Lung (tissue), 12 donors: ENCODE measurements around the gene USH2A. TPM values are rescaled to one million over a fixed set of nuclear protein-coding genes. Genes with fewer than 3 reads are reported as not detected.

ENCODE experiments used
- ATAC-seq: fragments of 200-7000 bp; cut with Tn5 transposase; one replicate; pipeline ENCODE4 v1.9.1; 2020; ENCODE audit warnings: moderate number of reproducible peaks; ENCODE audit not compliant: insufficient read depth, low FRiP score
- DNase-seq, 3 donors: peaks; one replicate each; pipeline ENCODE4 v3.0.0-alpha.2; 2013 to 2017
- H3K27ac ChIP-seq, 2 donors: one replicate each; pipeline ENCODE4 v1.5.1; 2013; ENCODE audit warnings: mild to moderate bottlenecking in 2 of 2, moderate library complexity in 2 of 2, control low read depth in 1 of 2, inconsistent platforms in 1 of 2, low read depth in 1 of 2, low read length in 1 of 2
- H3K27me3 ChIP-seq, 3 donors: one replicate each; pipeline ENCODE4 v1.5.1; 2013; ENCODE audit warnings: low read length in 2 of 3; ENCODE audit not compliant: control insufficient read depth in 3 of 3, insufficient read depth in 3 of 3
- H3K36me3 ChIP-seq, 4 donors: one replicate each; pipeline ENCODE4 v1.5.1; 2013; ENCODE audit warnings: low read length in 4 of 4, mild to moderate bottlenecking in 1 of 4, moderate library complexity in 1 of 4; ENCODE audit not compliant: control insufficient read depth in 4 of 4, insufficient read depth in 4 of 4
- H3K4me1 ChIP-seq, 5 donors: one replicate each; pipeline ENCODE4 v1.5.1; 2013; ENCODE audit warnings: low read length in 5 of 5, mild to moderate bottlenecking in 2 of 5, moderate library complexity in 1 of 5; ENCODE audit not compliant: control insufficient read depth in 5 of 5, insufficient read depth in 5 of 5
- H3K4me3 ChIP-seq: one replicate; pipeline ENCODE4 v1.5.1; 2013; ENCODE audit warnings: mild to moderate bottlenecking, control low read depth, moderate library complexity
- H3K9ac ChIP-seq, 2 donors: one replicate each; pipeline ENCODE4 v1.5.1; 2013; ENCODE audit warnings: low read length in 2 of 2, control low read depth in 1 of 2; ENCODE audit not compliant: insufficient read depth in 1 of 2
- H3K9me3 ChIP-seq, 4 donors: one replicate each; pipeline ENCODE4 v1.5.1; 2013; ENCODE audit warnings: low read length in 3 of 4, mild to moderate bottlenecking in 1 of 4, moderate library complexity in 1 of 4; ENCODE audit not compliant: control insufficient read depth in 4 of 4, insufficient read depth in 3 of 4
- CTCF ChIP-seq: IDR thresholded peaks from 2 replicates; pipeline ENCODE4 v1.5.1; 2012; ENCODE audit warnings: mild to moderate bottlenecking; ENCODE audit errors: control extremely low read depth, extremely low read depth
- WGBS, 2 donors: extraction: QIAGEN DNeasy Blood & Tissue Kit; methylation state at CpG; one replicate each; pipeline ENCODE4 v1.1.7; 2013; 5-methylcytosine and 5-hydroxymethylcytosine counted together
- polyA plus RNA-seq, 2 donors: library from polyadenylated mRNA; stranded (reverse); fragments of 200-250 nt; gene quantifications; one replicate each; pipeline ENCODE4 v1.2.1, GENCODE V29; 2013
- total RNA-seq, 2 donors: library from RNA; depleted of rRNA in 1 of 2; stranded (reverse); fragments of >200 nt in 1 of 2; gene quantifications; one replicate each; pipeline ENCODE4 v1.2.1, GENCODE V29; 2014 to 2021
- donor health status: control.
- donor health status: control.
- donor health status: Bipolar disorder and iron deficiency.
- donor health status: healthy.
- donor health status: DM: yes; HTN: yes; CAD: no.

The USH2A gene
- total and polyA plus RNA-seq, 4 donors, result under 0.01 to 0.11 TPM; not detected in 2

DNA sequence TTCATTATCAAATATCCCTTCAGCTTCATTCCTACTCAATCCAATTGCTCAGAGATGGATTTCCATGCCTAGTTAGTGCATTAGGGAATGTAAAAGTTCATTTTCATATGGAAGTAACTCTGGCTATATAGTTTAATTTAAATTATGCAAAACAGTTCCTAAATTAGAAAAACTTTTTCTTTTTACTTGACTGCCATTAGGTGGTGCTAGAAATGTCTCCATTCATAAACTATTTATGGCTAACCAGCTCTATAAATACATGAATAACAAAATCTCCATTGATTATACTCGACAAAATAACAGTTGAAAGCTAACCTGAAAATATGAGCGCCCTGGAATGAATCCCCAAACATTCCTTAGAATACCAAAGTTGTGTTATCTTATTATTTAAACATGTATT, 311.4 kb downstream of the USH2A start:
- no peaks in the 10 kb centered on the region for H3K27me3 ChIP-seq
- H3K36me3 ChIP-seq, result no peaks in the 10 kb centered on the region
- TF ChIP-seq CTCF, result no peak
- H3K4me3 ChIP-seq, result no peak overlapping the region
- WGBS, 2 donors, result 73 to 82% methylated on average over 2 of the region's 2 CpGs
- ATAC-seq (no peak), DNase-seq (peak in 1 of 3 donors; percentile 13)
- no peaks in the 10 kb centered on the region for H3K9me3 ChIP-seq
- H3K9ac ChIP-seq, result no peak overlapping the region
- H3K27ac ChIP-seq, result no peak overlapping the region
- H3K4me1 ChIP-seq, result no peaks in the 10 kb centered on the region

DNA sequence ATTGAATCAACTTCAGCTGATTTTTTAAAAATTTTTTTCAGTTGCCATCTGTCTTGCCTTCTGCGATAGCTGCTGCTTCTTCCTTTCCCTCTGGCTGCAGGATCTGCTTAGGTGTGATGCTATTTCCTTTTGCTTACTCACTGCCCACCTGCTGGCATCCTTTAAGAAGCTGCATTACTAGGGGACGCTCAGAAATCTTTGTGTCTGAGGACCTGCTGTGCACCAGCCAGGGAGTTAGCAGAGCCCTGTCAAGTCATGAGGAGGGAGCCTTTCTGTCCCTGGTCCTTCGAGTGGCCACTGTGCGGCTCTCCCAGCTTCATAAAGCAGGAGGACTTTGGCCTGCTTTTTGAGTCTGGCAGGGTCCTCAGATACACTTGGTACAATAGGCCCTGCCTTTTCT, 327.8 kb downstream of the USH2A start:
- no peak for ATAC-seq
- no peak for TF ChIP-seq CTCF
- Histone ChIP-seq H3K4me1 (no peaks in the 10 kb centered on the region), H3K9ac (no peak overlapping the region), H3K9me3 (no peaks in the 10 kb centered on the region), H3K36me3 (no peaks in the 10 kb centered on the region), H3K27ac (no peak overlapping the region), H3K4me3 (no peak overlapping the region), H3K27me3 (no peaks in the 10 kb centered on the region)
- WGBS, 2 donors, result 72 to 76% methylated on average over 4 of the region's 4 CpGs
- no peak for DNase-seq

DNA sequence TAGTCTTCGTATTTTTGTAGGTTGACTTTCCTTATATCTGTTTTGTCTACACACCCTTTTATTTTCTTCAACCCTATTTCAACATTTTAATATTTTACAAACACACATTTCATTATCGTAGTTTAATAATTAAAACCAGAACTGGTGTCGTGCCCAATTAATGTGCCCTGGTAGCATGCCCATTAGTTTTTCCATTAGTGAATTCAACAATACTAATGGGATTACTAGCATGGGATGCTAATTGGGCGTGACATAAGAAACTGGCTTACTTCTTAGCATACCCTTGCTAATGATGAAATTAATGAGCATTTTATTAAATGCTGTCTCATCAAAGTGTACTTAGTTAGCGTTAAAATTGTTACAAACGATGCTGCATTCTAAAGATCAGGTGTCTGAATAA, 332.7 kb downstream of the USH2A start:
- ATAC-seq, result no peak
- 90 to 92% methylated on average over 6 of the region's 6 CpGs for WGBS, 2 donors

More for the DNA sequence above, 332.7 kb downstream of the USH2A start:
- Histone ChIP-seq H3K9ac (no peak overlapping the region), H3K27ac (no peak overlapping the region), H3K27me3 (no peaks in the 10 kb centered on the region), H3K36me3 (no peaks in the 10 kb centered on the region), H3K9me3 (no peaks in the 10 kb centered on the region), H3K4me3 (no peak overlapping the region), H3K4me1 (no peaks in the 10 kb centered on the region)
- DNase-seq, result no peak
- no peak for TF ChIP-seq CTCF
